GM19467 (cell line): ENCODE results near the gene PTH1R.

ENCODE experiments used
- ATAC-seq: cut with Tn5 transposase; IDR thresholded peaks from one replicate; pipeline ENCODE4 v1.9.1; 2021; ENCODE audit warnings: mild to moderate bottlenecking, moderate library complexity; ENCODE audit not compliant: unreplicated experiment

Gene PTH1R

DNA sequence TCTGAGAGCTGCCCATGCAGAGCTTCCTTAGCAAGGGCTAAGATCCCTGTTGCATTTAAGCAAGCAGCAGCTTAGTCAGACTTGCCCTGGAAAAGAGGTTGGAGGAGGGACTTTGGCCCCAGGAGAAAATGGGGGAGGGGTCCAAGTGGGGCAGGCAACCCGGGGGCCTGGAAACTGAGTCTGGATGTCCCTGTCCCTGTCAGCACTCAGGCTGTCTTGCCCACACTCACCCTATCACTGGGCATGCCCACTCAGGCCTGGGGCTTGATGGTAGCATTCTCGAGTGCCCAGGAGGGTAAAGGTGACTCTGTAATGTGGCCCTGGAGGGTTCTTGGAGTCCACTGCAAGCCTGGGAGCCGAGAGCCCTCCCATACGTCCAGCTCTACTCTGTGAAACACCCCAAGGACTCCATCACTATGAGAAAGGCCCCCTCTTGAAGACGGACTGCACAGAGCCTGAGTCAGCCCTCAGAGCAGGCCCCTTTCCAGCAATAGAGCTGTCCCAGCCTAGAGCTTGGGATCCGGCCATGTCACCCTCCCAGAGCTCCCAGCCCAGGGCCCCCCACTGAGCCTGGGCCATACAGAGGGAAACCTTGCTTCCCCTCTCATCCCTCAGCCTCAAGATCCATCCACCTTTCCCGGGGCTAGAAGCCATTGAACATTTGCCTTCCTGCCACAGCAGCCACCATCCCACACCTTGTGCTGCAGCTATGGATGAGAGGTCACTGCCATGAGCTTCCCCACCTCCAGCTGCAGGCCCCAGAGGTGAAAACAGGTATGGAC is 27.6 kb upstream of the PTH1R start:
- no peak for ATAC-seq

DNA sequence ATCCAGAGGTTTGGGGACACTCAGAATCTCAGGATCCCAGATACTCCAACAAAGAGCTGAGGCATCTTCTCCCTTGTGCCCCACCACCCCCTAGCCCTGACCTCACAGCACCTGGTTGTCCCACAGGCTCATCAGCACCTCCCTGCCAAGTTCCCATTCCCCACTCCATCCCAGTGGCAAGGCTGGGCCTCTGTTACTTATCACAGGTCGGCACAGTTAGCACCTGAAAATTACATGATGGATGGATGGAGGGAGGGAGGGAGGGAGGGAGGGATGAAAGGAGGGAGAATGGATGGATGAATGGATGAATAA is 27.1 kb upstream of the PTH1R start:
- ATAC-seq = no peak

DNA sequence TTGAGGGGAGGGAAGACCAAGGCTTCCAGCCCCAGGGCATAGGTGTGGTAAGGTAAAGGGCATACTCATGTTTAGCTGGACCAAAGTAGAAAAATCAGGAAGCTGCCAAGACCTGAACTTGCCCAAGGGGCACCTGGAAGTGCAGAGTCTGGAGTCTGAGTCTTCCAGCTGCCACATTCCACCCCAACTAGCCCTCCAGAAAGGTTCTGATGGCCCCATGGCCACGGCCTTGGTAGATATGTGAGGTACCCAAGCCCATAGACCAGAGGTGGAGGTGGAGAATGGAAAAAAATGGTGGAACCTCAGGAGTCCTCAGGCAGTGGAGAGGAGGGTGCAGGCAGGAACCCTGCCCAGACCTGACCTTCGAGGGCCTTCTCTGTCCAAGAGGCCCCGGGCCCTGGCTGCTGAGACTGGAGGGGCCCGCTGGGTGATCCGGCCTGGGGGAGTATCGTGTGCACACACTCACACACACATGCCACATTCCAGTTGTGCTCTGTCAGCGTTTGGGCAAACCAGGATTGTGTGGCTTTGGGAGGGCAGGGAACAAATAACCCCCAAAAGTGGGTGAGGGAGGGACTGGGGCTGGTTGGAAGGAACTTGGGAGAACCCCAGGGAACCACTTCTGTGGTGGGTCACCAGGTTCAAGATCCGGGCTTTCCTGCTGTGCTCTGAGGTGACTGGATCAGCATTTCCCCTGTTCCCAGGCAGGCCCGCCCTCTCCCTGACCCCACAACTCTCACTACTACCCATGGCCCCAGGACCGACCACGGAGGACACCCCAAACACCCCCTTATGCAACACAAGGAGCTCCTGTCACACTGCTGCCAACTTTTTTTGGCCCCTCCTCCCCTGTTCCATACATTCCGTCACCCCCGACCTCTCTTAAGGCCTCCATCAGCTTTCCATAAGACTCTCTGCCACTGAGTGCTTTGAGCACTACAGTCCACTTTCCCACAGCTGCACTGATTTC is 25.9 kb upstream of the PTH1R start:
- no peak for ATAC-seq

DNA sequence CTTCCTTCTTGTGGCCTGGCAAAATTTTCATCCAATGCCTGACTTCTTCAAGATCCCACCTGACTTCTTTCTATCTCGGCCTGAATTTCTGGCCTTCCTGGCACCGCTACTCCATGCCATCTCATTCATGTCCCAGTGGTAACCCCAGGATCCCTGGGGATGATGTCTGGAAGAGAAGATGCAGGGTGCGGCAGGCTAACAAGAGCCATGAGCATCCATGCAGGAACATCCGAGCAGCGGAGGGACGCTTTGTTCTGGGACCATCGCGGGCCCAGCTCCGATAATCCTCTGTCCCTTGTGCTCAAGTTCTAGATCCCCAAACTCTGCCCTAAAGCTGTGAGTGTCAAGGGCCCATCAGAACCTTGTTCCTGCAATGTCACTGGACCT is 25.2 kb upstream of the PTH1R start:
- no peak for ATAC-seq

DNA sequence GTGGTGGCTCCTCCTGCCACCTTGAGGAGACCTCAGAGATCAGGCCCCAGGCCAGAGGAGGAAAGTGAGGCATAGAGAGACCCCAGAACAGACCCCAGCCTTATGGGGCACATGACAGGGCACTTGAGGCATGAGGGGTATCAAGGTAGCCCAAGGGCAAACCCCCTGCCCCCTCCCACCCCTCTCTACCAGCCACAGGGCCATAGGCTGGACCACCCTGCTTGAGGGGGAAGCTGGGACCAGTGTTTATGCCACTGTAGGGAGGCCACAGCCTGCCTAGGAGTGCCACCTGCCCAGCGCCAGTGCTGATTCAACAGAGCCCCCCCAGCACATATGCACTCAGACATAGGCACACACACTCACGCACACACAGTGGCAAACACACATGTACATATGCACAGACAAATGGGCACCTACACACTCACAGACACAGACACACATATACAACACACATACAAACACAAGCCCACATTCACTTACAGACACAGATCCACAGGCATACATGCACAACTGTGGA is 24.6 kb upstream of the PTH1R start:
- ATAC-seq = no peak

DNA sequence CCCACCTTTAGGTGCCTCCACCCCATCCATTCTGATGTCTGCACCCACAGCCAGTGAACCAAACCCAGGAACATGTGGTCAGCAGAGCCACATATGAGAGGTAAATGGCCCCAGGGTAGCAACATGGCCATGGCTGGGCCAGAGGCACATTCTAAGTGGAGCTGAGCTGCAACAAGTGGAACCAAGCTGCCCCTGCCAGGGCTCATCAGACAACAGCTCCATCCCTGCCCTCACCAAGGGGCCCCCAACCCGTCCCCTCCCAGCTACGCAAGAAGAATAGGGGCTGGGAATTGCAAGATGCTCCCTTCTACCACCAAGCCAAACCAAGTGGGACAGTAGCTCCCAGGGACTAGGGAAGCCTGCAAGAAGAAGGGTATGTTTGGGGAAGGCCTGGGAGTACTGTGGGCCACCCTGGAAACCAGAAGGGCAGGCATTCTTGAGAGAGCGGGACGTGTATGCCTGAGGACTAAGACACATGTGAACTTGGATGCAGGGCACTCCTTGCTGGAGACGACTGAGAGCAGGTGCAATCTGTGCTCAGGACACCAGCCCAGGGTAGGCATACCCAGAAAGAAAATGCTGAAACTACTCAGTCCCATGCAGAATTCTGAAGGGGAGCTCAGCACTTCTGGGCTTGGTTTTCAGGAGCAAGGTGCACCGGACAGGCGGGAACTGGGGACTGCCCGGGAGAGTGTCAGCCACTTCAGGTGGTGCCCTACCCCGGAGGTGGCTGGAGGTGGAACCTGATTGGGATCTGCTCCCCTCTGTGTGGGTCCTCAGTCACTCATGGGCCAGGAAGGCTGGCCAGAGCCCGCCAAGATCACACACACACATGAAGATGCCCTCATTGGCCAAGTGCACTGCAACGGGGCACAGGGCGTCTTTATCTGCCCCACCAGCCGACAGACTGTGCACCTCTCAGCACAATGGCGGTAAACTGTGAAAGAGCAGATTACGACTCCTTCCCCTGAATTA is 23.8 kb upstream of the PTH1R start:
- no peak for ATAC-seq

DNA sequence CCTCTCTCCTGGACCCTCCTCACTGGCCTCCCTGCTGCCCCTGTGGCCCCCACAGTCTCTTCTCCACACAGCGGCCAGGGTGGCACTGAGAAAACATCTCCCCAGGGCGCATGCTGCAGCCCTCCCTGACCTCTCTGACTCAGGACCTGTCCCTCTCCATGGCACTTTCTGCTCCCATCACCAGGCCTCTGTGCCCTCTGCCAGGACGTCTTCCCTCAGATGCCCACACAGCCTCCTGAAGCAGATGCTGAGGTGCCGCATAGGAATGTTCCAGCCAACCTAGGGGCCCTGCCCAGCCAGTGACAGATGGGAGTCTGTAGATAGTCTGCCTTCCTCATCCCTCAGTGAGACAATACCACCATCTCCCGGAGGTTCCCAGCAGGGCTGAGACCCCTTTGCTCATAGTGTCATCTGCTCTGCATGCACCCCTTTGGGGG is 22.9 kb upstream of the PTH1R start:
- no peak for ATAC-seq

DNA sequence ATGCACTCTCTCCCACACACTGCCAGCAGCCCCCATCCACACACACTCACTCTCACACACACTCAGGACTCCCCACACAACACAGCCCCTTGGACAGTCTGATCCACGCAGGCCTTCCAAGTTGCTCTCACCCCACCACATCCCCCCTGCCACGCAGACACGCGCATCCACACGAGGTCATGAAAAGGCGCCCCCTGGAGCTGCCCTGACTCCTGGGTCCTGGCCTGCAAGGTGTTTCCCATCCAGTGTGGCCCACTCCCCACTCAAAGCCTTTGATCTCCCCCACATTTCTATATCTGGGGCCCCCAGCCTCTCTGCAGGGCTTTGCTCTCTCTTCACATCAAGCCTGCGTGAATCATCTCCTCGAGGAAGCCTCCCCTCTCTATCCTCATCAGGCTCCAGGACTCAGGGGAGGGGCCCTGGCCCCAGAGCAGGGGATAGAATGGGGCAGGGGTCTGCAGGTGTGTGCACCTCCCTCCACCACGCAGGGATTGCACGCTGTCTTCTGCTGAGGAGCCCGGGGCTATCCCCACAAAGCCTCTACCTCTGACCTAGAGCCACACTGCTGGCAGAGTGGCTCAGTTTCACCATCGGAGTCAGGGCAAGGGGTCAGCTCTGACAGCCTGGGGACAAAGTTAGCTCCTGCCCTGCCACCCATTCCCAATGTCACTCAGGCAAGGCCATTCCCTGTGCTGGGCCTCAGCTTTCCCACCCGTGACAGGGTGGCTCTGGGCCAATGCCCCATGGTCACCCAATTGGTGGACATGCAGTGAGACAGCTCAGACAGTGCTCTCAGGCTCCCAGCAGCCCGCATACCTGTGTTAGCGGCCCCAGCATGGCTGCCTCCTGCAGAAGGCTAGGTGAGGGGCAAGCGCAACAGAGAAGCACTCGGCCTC is 20.7 kb upstream of the PTH1R start:
- ATAC-seq = no peak

DNA sequence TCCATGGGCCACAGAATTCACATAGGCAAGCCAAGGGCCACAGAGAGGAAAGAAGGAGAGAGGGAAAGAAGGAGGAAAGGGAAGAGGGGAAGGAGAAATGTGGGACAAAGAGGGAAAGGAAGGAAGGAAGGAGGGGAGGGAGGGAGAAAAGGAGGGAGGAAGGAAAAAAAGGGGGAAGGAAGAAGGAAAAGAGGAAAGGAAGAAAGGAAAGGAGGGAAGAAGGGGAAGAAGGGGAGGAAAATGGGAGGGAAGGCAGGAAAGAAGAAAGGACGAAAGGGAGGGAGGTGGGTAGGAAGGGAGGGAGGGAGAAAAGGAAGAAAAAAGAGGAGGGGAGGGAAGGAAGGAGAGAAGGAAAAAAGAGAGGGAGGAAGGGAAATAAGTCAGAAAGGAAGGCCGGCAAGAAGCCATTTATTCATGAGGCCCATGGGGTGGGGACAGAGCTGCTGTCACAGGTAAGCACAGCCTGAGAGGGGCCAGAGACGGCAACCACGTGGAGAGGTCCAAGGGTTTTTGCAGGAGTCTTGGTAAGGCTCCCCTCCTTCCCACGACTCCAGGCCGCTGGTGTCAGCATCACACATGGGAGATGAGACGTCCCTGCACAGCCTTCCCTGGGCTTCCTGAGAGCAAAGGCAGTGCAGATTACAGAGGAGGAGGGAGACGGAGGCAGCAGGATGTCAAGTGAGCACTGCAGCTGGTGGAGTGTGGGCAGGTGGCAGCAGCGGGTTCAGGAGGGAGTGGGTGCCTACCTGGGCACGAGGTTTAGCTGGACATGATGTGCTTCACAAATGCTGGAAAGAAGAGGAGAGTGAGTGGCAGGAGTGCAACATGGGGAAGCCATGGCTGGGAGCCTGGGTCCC is 19.8 kb upstream of the PTH1R start:
- no peak for ATAC-seq

DNA sequence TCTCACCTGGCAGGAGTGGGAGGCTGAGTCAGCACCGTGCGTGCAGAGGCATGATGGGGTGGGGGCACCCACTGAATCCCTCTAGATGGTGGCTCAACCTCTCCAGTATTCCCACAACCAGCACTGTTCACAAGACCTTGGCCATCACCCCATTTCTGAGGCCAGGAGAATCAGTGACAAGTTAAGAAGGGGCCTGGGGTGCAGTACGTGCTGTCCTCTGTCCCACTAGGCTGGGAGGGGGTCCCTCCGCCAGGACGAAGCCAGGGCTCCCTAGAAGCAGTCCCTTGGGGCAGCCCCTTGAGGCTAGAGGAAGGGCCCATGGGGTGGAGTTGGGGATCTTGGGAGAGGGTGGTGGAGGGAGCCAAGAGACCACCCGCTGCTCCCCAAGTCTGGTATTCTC is 19.1 kb upstream of the PTH1R start:
- ATAC-seq = no peak

DNA sequence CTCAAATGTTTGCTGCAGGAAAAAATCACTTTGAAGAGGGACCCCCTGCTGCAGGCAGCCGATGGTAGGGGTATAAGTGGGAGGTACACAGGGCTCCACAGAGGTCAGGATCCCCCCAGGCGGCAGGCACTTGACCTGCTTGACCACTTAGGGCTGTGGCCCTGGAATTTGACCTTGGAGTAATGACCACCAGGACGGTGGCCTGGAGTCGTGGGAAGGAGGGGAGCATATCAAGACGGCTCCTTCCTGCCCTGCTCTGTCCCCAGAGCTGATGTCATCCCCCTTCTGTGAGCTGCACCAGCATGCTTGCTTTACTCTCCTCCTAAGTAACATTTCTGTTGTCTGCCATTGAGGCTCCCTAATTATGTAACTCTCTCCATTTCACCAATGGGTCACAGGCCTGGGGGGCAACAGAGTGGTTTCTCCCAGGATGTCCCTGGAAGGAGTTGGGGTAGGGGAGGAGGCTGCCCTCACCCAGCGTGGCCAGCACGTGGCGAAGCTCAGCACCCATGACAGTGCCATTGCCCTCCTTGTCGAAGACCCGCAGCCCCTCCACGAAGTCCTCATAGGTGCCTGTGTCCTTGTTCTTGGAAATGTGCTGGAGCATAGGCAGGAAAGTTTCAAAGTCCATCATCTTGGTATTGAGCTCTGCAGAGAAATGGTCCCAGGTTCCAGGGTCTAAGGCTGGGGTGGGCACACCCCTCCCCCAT is 18.4 kb upstream of the PTH1R start:
- ATAC-seq = no peak

DNA sequence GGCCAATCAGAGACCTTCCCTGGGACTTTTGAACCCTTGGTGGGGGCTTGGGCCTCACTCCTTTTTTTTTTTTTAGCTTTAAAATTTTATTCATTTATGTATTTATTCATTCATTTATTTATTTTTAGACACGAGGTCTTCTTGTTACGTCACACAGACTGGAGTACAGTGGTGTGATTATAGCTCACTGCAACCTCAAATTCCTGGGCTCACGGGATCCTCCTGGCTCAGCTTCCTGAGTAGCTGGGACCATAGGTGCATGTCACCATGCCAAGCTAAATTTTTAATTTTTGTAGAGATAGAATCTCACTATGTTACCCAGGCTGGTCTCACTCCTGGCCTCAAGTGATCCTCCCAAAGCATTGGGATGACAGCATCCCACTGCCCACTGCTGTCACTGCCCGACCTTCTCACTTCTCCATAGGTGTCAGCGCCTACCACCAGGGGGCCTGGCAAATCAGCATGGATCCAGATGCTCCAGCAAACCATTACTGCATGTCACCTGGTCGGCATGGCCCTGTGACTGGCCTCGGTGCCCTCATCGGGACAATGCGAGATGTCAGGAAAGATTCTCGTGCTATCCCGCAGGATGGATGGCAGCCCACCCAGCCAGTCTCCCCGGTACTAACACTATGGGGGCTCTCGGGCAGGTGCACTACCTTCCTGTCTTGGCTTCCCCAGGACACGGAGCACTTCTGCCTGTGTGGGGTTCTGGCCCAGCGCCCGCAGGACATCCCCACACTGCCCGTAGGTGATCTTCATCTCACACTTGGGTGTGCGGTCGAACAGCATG is 17.3 kb upstream of the PTH1R start:
- no peak for ATAC-seq

DNA sequence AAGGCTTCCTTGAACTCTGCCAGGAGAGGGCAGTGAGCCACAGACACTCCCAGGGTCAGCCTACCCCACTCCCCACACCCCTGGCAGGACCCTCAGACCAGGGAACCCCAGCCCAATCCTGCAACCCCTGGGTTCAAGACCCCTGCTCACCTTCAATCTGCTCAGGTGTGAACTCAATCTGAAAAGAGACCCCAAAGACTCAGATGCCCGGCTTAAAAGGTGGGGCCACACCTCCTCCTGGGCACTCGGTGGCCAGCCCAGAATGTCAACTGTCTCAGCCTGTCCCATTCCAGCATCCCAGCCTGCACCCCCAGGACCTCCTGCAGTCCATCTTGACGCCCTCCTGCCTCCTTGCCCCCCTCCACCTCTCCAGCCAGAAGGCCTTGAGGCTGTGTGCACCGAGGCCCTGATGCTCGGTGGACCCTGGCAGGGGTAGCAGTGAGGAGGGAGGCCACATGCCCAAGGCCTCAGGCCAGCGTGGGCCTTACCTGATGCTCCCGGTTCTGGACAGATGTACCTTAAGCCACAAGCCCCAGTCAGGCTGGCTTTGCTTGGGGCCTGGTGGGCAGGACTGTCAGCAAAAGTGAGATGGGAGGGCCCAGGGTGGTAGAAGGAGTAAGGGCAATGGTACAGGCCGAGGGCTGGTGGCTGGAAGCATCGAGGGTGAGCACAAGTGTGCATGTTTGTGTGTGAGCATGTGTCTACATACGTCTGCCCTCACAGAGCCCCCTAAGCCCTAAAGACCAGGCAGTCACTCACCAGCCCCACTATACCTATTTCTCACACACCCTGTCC is 16.5 kb upstream of the PTH1R start:
- no peak for ATAC-seq

DNA sequence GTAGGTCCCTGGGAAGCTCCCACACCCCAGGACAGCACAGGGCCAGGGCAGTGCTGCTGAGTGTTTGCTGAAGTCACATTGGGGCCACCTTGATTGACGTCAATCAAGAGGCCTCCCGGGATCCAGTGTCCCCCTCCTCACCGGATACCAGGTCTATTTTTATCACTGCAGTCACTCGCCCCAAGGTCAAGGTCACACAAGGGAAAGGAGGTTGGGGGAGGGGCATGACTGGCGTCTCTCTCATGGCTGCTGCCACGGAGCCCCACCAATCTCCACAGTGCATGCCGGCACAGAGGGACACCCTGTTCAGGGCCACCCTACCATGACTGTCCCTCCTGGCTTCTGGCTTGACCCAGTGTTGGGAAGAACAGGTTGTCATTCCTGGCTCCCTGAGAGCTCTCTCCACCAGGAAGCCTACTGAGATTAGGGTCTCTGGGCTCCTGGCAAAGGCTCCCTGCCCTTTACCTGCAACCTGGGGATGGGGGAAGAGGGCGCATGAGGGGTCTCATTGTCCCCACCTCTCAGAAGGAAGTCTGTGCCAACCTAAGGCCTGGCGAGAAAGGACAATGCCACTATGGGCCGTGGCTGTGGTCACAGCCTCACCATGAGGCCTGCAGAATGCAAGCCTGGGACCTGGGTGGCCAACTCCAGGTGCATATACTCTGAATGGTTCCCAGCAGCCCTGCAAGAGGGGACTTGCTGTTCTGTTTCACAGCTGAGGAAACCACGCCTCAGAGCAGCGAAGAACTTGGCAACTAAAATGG is 15.7 kb upstream of the PTH1R start:
- no peak for ATAC-seq

DNA sequence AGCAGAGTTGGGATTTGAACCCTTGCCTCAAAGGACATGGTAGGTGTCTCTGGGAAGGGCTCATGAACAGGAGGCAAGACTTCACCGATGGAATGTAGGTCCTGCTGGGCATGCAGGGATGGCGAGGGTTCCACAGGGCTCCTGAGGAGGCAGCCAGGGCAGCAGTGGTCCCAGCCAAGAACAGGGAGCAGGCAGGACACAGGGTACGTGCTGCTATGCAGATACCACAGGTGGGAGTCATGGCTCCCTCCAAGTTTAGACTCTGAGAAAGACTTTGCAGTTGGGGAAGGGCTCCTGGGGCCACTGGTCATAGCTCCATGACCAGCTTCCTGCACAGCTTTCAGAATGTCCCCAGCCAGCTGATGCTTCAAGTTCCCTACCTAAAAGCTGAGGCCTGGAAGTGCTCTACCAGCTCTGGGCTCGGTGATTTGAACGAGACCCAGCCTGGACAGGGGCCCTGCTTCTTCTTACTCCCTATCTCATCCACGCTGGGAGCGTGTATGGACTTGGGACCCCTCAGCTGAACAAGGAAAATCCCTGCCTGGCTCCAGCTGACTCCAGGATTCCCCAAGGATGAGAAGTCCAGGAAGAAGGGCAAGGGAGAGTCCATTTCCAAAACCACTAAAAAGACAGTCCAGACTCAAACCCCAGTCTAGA is 15.0 kb upstream of the PTH1R start:
- no peak for ATAC-seq
